ENCODE data around the gene TCOF1. TPM values are rescaled to one million over a fixed set of nuclear protein-coding genes. Genes with fewer than 3 reads are reported as not detected.

Gene TCOF1
- total RNA-seq, 2 experiments from 2014 or later = 61.3 to 108 TPM

GRCh38 chr5:150436141-150436680 is 78.7 kb downstream of the TCOF1 start:
- no peaks in the 10 kb centered on the region for H3K9me2 ChIP-seq (ENCODE audit: insufficient read depth, low read length)
- POLR2A ChIA-PET = interaction anchor here (0.8 to 1.0 kb wide), 3 partner anchors 23 to 38 kb away, joined by 3 to 10 read pairs (median 3); partner anchors contain the start of gene CD74
- H3K36me3 ChIP-seq (ENCODE audit: insufficient read depth, low read length) = no peaks in the 10 kb centered on the region
- H3K4me2 ChIP-seq (ENCODE audit: low read length) = peak overlapping the region; percentile 37
- BruUV-seq (replicated peaks) = no TSS peak
- CTCF ChIA-PET (ENCODE audit: unreplicated experiment) = interaction anchor here (1.0 to 2.6 kb wide), 2 partner anchors 14 to 38 kb away, joined by 6 to 20 read pairs; no protein-coding TSS in a partner anchor
- peak; percentile 94 for DNase-seq (ENCODE audit: low spot score)
- no peak overlapping the region for H3K4me3 ChIP-seq (ENCODE audit: low read depth, low read length, poor library complexity, severe bottlenecking)
- H3K79me2 ChIP-seq (ENCODE audit: insufficient read depth, low read depth, low read length) = no peaks in the 10 kb centered on the region
- no peak overlapping the region for H3K27ac ChIP-seq (ENCODE audit: low read depth, low read length, poor library complexity, severe bottlenecking)
- peaks cover 11% of the 10 kb centered on the region for H3K4me1 ChIP-seq (ENCODE audit: insufficient read depth, low read length, poor library complexity, severe bottlenecking)
- no peaks in the 10 kb centered on the region for H4K20me1 ChIP-seq (ENCODE audit: insufficient read depth, low read length)
- no peaks in the 10 kb centered on the region for H3K9me3 ChIP-seq (ENCODE audit: low read length)
- intact Hi-C loops (cut with micrococcal nuclease; ENCODE audit: unreplicated experiment) = loop anchor here (1.0 to 2.0 kb wide), 4 partner anchors 26 to 275 kb away; no protein-coding TSS in a partner anchor
- TF ChIP-seq EZH2phosphoT487 (IDR thresholded peaks at IDR 0.05; ENCODE audit: borderline replicate concordance, low read depth, low read length) (no peak), CTCF (conservative IDR thresholded peaks at IDR 0.05; ENCODE audit: low read length) (peak; percentile 95)
- peak overlapping the region; percentile 51 for H2AFZ ChIP-seq (ENCODE audit: low read length)

- no peaks in the 10 kb centered on the region for H3K79me2 ChIP-seq (ENCODE audit: insufficient read depth, low read depth, low read length)
- no TSS peak for BruUV-seq (replicated peaks)
- H3K9me3 ChIP-seq (ENCODE audit: low read length) = no peaks in the 10 kb centered on the region
- no peak overlapping the region for H3K4me3 ChIP-seq (ENCODE audit: low read depth, low read length, poor library complexity, severe bottlenecking)
- intact Hi-C loops (cut with micrococcal nuclease; ENCODE audit: unreplicated experiment) = no loop called here
- CTCF ChIA-PET (ENCODE audit: unreplicated experiment) = no interaction called here
- no peaks in the 10 kb centered on the region for H3K9me2 ChIP-seq (ENCODE audit: insufficient read depth, low read length)
- H3K4me2 ChIP-seq (ENCODE audit: low read length) = no peak overlapping the region
- H2AFZ ChIP-seq (ENCODE audit: low read length) = no peak overlapping the region
- peaks cover 11% of the 10 kb centered on the region for H3K4me1 ChIP-seq (ENCODE audit: insufficient read depth, low read length, poor library complexity, severe bottlenecking)
- no peaks in the 10 kb centered on the region for H4K20me1 ChIP-seq (ENCODE audit: insufficient read depth, low read length)
- POLR2A ChIA-PET = interaction anchor here (0.6 kb wide), 1 partner anchor 9 kb away, joined by 5 read pairs; no protein-coding TSS in a partner anchor
- DNase-seq (ENCODE audit: low spot score) = no peak
- H3K36me3 ChIP-seq (ENCODE audit: insufficient read depth, low read length) = peaks cover 19% of the 10 kb centered on the region
- H3K27ac ChIP-seq (ENCODE audit: low read depth, low read length, poor library complexity, severe bottlenecking) = no peak overlapping the region
- TF ChIP-seq CTCF (conservative IDR thresholded peaks at IDR 0.05; ENCODE audit: low read length) (peak; percentile 71), EZH2phosphoT487 (IDR thresholded peaks at IDR 0.05; ENCODE audit: borderline replicate concordance, low read depth, low read length) (no peak)
Observed at GRCh38 chr5:150438873-150439546, 81.5 kb downstream of the TCOF1 start.
